Panc1 (cell line): Measurements from ENCODE around the gene CAMKMT.

ENCODE experiments used
- CTCF ChIP-seq: fragments of 450-650 bp; IDR thresholded peaks from 2 replicates; pipeline ENCODE4 v1.5.1; 2017; ENCODE audit warnings: mild to moderate bottlenecking
- POLR2AphosphoS5 ChIP-seq: IDR thresholded peaks from 2 replicates; pipeline ENCODE4 v1.6.1; 2012; ENCODE audit warnings: mild to moderate bottlenecking, low read depth, low read length, moderate library complexity
- TF ChIP-seq, protein P1 (sequence below), 2 experiments: IDR thresholded peaks; 2 replicates each; pipeline ENCODE4 v1.6.1; 2011 to 2012; ENCODE audit warnings: low read depth in 2 of 2, control low read depth in 1 of 2, low read length in 1 of 2, mild to moderate bottlenecking in 1 of 2, moderate library complexity in 1 of 2; ENCODE audit not compliant: insufficient read depth in 1 of 2

- TF ChIP-seq CTCF (no peak), POLR2AphosphoS5 (no peak)
- TF ChIP-seq, protein P1, sequence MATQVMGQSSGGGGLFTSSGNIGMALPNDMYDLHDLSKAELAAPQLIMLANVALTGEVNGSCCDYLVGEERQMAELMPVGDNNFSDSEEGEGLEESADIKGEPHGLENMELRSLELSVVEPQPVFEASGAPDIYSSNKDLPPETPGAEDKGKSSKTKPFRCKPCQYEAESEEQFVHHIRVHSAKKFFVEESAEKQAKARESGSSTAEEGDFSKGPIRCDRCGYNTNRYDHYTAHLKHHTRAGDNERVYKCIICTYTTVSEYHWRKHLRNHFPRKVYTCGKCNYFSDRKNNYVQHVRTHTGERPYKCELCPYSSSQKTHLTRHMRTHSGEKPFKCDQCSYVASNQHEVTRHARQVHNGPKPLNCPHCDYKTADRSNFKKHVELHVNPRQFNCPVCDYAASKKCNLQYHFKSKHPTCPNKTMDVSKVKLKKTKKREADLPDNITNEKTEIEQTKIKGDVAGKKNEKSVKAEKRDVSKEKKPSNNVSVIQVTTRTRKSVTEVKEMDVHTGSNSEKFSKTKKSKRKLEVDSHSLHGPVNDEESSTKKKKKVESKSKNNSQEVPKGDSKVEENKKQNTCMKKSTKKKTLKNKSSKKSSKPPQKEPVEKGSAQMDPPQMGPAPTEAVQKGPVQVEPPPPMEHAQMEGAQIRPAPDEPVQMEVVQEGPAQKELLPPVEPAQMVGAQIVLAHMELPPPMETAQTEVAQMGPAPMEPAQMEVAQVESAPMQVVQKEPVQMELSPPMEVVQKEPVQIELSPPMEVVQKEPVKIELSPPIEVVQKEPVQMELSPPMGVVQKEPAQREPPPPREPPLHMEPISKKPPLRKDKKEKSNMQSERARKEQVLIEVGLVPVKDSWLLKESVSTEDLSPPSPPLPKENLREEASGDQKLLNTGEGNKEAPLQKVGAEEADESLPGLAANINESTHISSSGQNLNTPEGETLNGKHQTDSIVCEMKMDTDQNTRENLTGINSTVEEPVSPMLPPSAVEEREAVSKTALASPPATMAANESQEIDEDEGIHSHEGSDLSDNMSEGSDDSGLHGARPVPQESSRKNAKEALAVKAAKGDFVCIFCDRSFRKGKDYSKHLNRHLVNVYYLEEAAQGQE (IDR thresholded peaks at IDR 0.05; ENCODE audit: insufficient read depth in 1 of 2, low read depth in 2 of 2, low read length in 1 of 2) = no peak
Measured at GRCh38 chr2:44441200-44441599, 79.5 kb downstream of the CAMKMT start.
